GM18498 (cell line): ENCODE measurements around the gene ADIRF.
"Not testable (repeated sequence)": the region's sequence is repeated elsewhere in the genome, so short reads cannot be mapped to it uniquely, and the experiment has no call there.

Experiments used
- ATAC-seq: cut with Tn5 transposase; IDR thresholded peaks from one replicate; pipeline ENCODE4 v1.9.1; 2021; ENCODE audit warnings: mild to moderate bottlenecking, moderate library complexity; ENCODE audit not compliant: unreplicated experiment

Gene ADIRF

DNA sequence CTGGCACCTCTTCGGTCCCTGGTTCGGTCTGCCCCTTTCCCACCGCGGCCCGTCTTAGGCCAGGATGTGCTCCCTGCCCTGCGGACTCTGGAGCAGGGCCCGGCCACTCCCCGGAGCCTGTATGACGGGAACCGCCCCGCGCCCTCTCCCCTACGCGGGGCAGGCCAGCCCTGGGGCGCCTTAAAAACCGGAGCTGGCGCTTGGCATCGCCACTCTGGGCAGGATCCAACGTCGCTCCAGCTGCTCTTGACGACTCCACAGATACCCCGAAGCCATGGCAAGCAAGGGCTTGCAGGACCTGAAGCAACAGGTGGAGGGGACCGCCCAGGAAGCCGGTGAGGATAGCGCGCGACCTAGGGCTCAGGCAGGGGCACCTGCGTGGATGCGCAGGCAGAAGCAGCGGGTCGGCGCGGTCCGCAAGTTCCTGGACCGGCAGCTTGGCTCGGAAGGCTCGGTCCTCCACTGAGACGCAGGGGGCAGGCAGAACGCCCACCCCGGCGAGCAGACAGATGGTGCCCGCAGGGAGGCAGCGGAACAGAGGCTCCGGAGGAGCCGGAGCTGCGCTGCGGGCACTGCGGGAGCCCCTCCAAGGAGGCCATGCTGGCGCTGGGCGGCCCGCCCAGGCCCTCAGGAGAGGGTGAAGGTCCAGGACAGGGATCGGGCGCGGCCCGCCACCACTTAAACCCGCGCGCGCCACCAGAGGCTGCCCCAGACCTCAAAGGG, at the start of gene ADIRF:
ADIRF (plus strand) TSS at position 212 of the 723 bp plus-strand sequence; CDS start at position 275, 63 bp downstream.
- ATAC-seq: no peak

DNA sequence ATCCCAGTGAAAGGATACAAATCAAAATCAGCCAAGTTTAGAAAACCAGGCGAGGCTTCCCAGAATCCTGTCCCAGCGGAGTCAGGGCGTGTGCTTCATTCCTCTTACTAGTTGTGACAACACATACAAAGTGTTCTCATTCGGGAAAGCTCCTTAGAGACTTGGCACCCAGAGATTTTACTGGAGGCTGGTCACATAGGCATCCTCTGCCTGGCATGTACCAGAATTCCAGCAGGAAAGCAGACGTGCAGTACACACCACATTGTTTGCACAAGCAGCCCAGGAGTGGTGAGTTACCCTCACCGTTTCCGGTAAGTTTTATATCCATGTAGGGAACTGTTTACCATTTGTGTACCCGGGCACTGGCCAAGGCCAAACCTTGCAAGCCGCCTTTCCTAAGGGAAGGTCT, 45.7 kb upstream of the ADIRF start:
- ATAC-seq: no peak

DNA sequence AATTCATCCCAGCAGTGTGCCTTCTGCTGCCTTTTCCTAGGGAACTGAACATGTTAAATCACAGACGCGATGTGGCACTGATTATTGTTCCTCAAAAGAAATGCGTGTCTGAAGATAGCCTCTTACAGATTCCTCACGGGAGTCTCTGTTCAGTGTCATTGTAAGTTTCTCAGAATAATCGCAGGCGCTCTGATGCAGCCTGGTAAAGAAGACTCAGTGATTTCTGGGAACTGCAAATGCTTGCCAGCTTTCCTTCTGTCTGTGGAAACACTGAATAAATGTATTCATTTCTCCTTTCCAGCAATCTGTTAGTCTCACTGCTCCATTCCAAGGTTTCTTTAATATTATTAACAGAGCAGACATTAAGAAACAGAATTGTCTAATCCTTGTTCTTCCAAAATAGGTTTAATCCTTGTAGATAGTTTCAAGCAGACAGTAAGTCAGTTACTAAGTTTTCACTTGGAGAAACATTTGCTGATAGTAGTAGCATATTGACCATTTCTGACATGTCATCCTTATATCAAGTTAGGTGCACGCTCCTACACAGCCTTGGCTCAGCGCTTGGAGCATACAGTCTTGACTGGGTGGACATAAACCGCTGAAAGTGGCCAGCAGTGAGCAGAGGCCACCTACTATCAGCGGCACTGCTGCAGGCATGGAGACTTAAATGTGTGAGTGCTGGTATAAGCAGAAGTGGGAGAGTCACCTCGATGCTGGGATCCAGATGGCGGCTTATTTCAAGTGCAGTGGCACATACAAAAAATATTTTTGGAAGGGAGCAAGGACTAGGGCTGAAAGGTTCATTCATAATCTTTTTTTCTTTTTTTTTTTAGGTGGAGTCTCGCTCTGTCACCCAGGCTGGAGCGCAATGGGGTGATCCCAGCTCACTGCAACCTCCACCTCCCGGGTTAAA, 38.6 kb upstream of the ADIRF start:
- no peak for ATAC-seq

DNA sequence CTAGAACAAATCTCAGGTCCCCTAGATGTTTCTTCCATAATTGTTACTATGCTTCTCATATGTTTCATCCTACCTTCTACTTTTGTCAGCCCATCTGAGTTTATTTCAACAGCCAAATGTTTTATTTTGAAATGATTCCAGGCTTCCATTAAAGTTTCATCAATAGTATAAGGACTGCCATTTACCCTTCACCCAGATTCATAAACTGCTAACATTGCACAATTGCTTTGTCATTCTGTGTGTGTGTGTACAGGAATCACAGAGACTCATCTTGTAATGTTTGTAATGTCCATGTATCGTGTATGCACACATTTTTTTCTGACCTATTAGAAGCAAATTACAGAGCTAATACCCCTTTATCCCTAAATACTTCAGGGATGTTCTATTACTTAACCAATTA, 36.4 kb upstream of the ADIRF start:
- ATAC-seq: no peak

DNA sequence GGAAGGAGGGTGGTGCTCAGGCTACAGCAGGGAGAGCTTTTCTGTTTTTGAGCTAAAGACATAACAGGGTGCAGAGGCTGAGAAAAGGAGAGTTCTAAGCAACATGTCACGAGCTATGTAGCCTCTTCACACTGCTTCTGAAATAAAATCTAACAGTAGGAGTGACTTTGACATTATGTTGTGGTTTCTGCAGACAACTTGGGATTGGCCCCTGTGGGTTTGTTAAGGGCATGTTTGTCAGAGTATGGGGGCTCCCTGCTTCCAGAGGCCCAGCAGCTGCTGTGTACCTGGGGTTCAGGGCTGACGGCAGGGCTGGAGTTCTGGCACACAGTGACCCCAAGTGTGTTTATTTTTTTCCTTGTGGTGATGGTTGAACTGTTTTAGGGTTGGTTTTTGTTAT, 35.6 kb upstream of the ADIRF start:
- no peak for ATAC-seq

DNA sequence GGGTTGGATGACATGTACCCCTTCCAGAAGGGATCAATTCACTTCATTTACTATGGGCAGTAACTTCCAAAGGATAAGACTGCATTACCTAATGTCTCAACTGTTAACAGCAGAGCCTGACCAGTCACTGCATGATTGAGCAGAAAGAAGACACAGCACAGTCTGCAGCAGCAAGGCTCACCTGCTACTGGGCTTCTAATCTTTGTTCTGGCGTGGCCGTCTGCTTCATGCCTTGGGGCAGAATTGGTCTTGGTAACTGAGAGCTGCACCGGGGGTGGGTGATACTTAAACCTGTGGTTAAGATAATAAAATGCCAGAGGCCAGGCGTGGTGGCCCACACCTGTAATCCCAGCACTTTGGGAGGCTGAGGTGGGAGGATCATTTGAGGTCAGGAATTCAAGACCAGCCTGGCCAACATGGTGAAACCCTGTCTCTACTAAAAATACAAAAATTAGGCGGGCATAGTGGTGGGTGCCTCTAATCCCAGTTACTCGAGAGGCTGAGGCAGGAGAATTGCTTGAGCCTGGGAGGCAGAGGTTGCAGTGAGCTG, 34.0 kb upstream of the ADIRF start:
- not testable (repeated sequence) for ATAC-seq

DNA sequence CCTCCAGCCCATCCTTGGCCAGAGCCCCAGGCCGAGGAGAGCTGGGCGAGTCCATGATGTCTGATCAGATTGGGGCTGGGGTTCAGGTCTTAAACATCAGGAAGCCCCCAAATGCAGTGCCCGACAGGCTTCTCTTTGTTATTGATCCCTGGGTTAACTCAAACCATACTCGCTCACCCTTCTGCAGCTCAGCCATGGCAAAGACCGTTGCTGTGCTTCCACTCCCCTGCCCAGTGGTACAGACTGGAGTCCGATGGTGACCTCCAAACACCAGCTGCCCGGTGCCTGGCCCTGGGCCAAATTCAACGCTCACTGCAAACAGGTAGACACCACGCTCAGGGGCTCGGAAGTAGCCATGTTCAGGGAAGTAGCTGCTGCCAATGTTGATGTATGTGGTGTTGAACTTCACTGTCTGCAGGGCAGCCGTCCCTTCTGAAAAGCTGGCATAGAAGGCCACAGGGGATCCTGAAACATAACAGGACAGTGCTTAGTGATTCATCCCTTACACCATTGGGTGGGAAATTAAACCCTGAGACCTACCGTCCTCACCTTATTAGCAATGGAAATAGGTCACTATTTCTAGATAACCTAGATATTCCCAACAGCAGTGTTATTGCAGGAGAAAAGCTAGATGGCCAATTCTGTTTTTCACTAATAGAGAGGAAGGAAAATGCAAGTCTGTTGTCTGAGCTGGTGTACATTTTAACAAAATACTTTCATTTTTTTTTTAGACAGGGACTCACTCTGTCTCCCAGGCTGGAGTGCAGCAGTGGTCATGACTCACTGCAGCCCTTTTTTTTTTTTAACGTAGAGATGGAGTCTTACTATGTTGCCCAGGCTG, 31.4 kb upstream of the ADIRF start:
- no peak for ATAC-seq

DNA sequence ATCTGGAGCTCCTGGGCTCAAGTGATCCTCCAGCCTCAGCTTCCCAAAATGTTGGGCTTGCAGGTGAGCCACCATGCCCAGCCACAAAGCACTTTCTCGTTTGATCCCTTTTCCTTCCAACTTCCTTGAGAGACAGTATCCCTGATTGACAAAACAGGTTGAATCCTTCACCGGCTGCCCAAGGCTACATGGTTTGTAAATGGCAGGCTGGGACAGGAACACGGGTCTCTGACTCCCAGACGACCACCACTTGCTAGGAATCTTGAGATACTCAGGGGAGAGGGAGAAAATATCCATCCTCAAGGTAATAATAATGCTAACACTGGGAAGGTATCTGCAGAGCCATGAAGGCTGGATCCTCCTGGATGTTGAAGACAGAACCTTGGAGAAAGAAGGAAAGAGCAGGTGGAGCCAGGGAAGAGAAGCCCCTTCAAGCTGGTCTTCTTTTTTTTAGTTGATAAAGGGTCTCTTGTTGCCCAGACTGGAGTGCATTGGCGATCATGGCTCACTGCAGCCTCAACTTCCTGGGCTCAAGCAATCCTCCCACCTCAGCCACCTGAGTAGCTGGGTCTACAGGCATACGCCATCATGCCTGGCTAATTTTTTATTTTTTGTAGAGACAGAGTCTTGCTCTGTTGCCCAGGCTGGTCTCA, 30.7 kb upstream of the ADIRF start:
- ATAC-seq: no peak

DNA sequence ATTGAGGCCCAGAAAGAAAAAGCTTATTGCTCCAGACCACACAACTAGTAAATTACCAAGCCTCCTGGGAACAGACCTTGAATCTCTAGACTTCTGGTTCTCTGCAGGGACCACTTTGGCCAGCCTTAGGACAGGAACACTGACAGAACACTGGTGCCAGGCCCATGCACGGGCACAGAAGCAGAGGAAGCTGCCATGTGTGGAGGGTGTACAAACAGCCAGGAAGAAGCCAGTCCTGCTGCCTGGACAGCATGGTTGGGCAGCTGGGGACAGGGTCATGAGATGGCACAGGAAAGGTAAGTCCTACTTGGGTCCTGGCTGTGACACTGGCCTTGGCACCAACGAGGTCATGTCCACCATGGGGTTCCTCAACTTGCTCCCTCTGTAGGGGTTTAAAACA, 30.0 kb upstream of the ADIRF start:
- ATAC-seq: no peak

DNA sequence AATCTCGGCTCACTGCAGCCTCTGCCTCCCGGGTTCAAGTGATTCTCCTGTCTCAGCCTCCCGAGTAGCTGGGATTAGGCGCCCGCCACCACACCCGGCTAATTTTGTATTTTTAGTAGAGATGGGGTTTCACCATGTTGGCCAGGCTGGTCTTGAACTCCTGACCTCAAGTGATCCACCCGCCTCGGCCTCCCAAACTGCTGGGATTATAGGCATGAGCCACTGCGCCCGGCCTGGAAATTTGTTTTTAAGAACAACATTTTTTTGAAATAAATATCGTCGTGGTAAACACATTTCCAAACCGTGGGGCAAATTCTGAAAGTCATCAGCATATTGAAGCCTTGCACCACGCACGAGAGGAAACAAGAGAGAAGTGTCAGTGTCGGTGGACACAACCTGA, 28.2 kb upstream of the ADIRF start:
- ATAC-seq: not testable (repeated sequence)

DNA sequence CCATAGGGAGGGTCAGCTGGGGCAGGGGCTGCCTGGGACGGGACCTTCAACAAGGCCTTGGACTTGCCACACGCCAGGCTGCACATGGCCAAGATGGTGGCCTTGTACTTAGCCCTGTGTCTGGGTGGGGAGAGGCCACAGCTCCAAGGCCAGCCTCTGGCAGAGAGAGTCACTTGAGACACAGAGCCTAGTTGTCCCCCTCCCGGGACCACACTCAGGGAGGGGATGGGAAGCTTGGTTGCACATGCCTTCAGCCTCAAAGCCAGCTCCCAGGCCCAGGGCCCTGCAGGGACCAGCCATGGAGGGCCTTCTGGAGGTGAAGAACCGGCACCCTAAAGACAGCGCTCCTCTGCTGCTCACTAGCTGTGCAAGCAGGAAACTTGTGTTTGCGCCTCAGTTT, 27.6 kb upstream of the ADIRF start:
- no peak for ATAC-seq

DNA sequence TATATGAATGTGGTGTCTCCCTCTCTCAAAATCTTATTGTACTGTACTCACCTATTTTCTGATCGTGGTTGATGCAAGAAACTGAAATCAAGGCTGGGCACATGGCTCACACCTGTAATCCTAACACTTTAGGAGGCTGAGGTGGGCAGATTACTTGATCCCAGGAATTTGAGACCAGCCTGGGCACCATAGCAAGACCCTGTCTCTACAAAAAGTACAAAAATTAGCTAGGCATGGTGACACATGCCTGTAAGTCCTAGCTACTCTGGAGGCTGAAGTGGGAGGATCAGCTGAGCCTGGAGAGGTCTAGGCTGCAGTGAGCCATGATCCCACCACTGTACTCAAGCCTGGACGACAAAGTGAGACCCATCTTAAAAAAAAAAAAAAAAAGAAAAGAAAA, 26.9 kb upstream of the ADIRF start:
- no peak for ATAC-seq

DNA sequence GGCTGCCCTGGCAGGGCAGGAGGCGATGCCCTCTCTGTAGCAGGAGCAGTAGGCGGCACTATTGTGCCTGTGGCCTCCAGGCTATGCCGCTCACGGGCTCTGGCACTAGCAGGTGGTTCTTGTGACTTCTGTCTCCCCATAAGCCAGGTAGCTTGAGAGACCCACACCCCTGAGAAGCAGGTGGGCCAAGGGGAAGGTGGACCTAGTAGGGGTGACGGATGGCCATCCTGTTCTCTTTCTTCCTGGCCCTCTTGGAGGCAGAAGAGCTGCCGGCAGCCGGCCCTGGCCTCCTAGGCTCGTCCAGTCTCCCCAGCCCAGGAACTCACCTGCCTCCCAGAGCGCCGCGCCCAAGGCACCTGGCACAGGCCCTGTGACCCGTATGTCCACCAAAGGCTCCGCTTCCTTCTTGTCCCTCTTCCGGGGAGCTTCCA, 26.3 kb upstream of the ADIRF start:
- no peak for ATAC-seq

DNA sequence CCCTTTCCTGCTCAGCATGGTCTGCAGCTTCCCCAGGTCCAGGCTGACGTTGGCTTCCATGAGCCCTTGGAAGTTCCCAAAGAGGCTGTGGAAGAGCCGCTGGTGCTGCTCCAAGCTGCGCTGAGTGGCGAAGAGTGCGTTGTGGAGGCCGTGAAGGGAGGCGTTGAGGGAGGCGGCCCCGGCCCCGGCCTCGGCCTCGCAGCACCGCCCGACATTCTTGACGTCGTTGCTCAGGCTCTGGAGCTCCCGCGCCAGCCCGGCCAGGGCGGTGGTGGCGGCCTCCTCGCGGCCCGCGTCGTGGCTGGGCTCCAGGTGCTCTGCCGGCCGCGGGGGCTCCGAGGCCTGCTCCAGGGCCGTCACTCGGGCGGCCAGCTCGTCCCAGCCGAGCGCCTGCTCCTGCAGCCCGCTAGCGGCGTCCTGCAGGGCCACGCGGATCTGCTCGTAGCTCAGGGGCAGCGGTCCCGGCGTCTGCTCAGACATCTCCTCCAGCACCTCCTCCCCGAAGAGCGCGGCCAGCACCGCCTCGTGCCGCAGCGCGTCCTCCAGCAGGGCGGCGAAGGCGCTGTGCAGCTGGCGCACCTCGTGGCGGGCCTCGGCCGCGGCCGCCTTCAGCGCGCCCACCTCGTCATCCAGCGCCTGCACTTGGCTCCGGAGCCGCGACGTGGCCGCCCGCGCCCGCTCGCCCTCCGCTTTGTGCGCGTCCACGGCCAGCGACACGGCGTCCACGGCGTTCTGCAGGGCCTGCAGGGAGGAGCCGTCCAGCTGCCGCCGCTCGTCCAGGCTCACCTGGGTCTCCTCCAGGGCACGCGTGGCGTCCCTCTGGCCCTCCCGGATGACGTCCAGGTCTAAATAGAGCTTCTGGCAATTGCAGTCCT, 25.6 kb upstream of the ADIRF start:
- no peak for ATAC-seq

DNA sequence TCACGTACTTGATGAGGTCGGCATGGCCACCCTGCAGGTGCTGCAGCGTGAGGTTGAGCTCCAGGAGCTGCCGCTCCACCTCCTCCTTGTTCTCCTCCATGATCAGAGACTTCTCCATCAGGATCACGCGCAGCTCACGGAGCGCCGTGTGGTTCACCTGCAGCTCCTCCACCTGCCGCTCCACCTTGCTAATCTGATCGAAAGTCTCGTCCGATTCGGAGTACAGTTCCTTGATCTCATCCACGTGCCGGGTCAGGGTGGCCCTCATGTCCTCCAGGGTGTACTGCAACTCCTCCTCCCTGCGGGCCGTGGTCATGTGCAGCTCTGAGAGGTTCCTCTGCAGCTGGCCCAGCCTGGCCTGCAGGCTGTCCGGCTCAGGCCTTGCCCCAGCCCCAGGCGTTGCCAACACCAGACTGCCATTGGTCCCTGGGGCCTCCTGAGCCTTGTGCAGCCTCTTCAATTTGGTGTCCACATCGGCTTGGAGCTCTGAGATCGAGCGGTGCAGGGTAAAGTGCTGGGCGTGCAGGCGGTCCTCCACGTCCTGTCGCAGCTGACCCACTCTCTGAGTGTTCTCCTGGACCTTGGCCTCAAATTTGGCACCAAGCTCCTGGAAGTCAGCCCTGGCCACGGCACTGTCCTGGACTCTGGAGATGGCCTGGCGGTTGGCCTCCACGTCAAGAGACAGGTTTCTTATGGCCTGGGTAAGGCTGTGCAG, 24.8 kb upstream of the ADIRF start:
- ATAC-seq: no peak

DNA sequence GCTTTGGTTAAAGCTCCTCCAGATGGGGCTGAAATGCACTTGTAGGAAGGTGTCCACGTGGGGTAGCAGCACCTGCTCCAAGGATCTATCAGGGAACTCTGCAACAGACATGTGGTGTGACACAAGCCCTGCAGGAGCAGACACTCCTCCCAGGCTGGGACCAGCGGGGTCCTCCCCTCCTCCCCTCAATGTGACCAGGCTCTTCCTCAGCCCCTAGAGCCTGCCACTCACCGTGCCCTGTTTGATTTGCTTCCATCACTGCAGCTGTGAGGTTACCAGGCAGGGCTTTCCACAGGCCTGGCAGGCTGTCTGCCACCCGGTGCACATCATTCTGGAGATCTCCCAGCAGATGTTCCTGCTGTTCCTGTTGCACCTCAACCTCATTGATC, 24.3 kb upstream of the ADIRF start:
- ATAC-seq: no peak

DNA sequence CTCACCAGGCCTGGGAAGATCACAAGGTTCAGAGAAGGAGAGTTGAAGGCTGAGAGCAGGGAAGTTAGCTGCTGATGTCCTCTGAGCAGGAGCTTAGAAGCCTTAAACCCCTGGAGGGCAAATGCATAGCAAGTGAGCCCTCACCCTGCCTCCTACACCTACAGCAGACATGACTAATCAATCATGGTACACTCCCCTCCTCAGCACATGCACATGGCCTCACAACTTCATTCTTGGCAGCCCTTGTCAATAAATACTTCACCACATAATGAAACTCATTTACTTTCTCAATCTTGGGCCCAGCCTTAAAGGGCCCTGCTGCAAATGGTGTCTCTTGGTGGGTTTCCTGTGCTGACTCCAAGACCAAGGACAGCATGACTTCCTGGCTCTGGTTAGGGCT, 23.8 kb upstream of the ADIRF start:
- no peak for ATAC-seq

DNA sequence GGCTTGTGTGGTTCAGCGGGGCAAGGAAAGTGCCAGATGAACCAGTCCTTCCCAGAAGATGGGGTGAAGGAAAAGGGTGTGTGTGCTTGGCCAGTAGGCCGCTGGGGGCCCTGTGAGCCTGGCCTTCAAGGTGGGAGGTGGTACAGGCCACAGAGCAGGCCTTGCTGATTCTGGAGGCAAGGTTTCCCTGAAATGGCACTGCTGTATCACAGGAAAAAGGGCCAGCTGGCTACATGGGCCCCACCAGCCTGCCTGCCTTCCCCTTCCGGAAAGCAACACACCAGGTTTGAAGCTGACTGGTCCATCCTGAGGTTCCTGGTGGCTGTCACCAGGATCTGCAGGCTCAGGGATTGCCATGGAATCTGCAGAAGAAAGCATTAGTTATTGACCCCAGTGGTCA, 23.4 kb upstream of the ADIRF start:
- ATAC-seq: no peak
